Sigmoid colon (tissue), 7 donors: ENCODE data around the gene GAS2L1. TPM values are rescaled to one million over a fixed set of nuclear protein-coding genes. Genes with fewer than 3 reads are reported as not detected.
A peak's percentile ranks its signal among the peaks of the same experiment; 100 is the strongest.

Source experiments
- DNase-seq: peaks from one replicate; pipeline ENCODE4 v3.0.0-alpha.2; 2019
- H3K27ac ChIP-seq, 4 donors: fragments of 200-600 bp; sonication (generic); one replicate each; pipeline ENCODE4 v1.5.1; 2016 to 2019; ENCODE audit warnings: mild to moderate bottlenecking in 1 of 4
- H3K27me3 ChIP-seq, 3 donors: fragments of 200-600 bp; sonication (generic); one replicate each; pipeline ENCODE4 v1.5.1; 2019; ENCODE audit warnings: mild to moderate bottlenecking in 1 of 3
- H3K36me3 ChIP-seq, 4 donors: fragments of 200-600 bp; sonication (generic); one replicate each; pipeline ENCODE4 v1.5.1; 2016 to 2019
- H3K4me1 ChIP-seq, 4 donors: fragments of 200-600 bp; sonication (generic); one replicate each; pipeline ENCODE4 v1.5.1; 2017 to 2019
- H3K4me3 ChIP-seq, 4 donors: fragments of 200-600 bp; sonication (generic); one replicate each; pipeline ENCODE4 v1.5.1; 2017 to 2019; ENCODE audit warnings: mild to moderate bottlenecking in 2 of 4, moderate library complexity in 1 of 4
- H3K9me3 ChIP-seq, 4 donors: fragments of 200-600 bp in 3 of 4; sonication (generic) in 3 of 4; one replicate each; pipeline versions ENCODE4 v1.5.1 to v1.6.1; 2013 to 2019
- CTCF ChIP-seq, 4 experiments: fragments of 450-650 bp in 3 of 4; fragments of 200-600 bp in 1 of 4; IDR thresholded peaks; one replicate each; pipeline ENCODE4 v1.5.1; 2016 to 2019; ENCODE audit warnings: antibody characterized with exemption in 4 of 4, mild to moderate bottlenecking in 3 of 4, moderate library complexity in 2 of 4
- EP300 ChIP-seq, 4 donors: sonication (generic); formaldehyde crosslinking; IDR thresholded peaks; one replicate each; pipeline ENCODE4 v1.6.1; 2017; ENCODE audit warnings: antibody characterized with exemption in 4 of 4
- POLR2A ChIP-seq, 2 donors: fragments of 450-650 bp; IDR thresholded peaks; one replicate each; pipeline ENCODE4 v1.6.1; 2016; ENCODE audit warnings: antibody characterized with exemption in 2 of 2, mild to moderate bottlenecking in 2 of 2, moderate library complexity in 2 of 2
- POLR2AphosphoS5 ChIP-seq, 4 donors: sonication (generic); formaldehyde crosslinking; IDR thresholded peaks; one replicate each; pipeline ENCODE4 v1.6.1; 2017; ENCODE audit warnings: antibody characterized with exemption in 4 of 4
- WGBS, 2 donors: extraction: QIAGEN DNeasy Blood & Tissue Kit; methylation state at CpG; one replicate each; pipeline ENCODE4 v1.1.7; 2013; 5-methylcytosine and 5-hydroxymethylcytosine counted together
- intact Hi-C: fragments of 100-400 bp; cut with DNase I; formaldehyde crosslinking; loops from one replicate; pipeline ENCODE4 v1.15.1; 2023
- polyA plus RNA-seq, 3 donors: library from polyadenylated mRNA; stranded (reverse); fragments of 200-250 nt; gene quantifications; one replicate each; pipeline ENCODE4 v1.2.3, GENCODE V29; 2013
- total RNA-seq, 4 donors: library from RNA; depleted of rRNA; stranded (reverse); fragments of >200 nt; gene quantifications; one replicate each; pipeline ENCODE4 v1.1.0, GENCODE V29; 2016
- donor health status: healthy with polysubstance abuse.
- donor health status: Bipolar disorder and iron deficiency.
- donor health status: healthy.

Gene GAS2L1
- total and polyA plus RNA-seq, 7 donors, result 12.0 to 27.5 (median 22.1) TPM

- intact Hi-C loops, result loop anchor here (5.0 kb wide), 1 partner anchor 1156 kb away; no protein-coding TSS in a partner anchor
- H3K4me3 ChIP-seq, result no peak overlapping the region
- 48 to 67% methylated on average over 4 of the region's 4 CpGs for WGBS, 2 donors
- peaks cover 0 to 39% (median 31%) of the 10 kb centered on the region in 4 donors for H3K4me1 ChIP-seq
- H3K36me3 ChIP-seq, result peaks cover 0 to 31% (median 8%) of the 10 kb centered on the region in 4 donors
- no peak for TF ChIP-seq EP300 (IDR thresholded peaks at IDR 0.05)
- no peak for DNase-seq
- peak overlapping the region in 3 of 4 donors; percentile 94 to 100 (median 95) for H3K27ac ChIP-seq
- H3K9me3 ChIP-seq, result no peaks in the 10 kb centered on the region
- no peaks in the 10 kb centered on the region for H3K27me3 ChIP-seq
Measured at GRCh38 chr22:29265929-29266328, 40.5 kb upstream of the GAS2L1 start.

DNA sequence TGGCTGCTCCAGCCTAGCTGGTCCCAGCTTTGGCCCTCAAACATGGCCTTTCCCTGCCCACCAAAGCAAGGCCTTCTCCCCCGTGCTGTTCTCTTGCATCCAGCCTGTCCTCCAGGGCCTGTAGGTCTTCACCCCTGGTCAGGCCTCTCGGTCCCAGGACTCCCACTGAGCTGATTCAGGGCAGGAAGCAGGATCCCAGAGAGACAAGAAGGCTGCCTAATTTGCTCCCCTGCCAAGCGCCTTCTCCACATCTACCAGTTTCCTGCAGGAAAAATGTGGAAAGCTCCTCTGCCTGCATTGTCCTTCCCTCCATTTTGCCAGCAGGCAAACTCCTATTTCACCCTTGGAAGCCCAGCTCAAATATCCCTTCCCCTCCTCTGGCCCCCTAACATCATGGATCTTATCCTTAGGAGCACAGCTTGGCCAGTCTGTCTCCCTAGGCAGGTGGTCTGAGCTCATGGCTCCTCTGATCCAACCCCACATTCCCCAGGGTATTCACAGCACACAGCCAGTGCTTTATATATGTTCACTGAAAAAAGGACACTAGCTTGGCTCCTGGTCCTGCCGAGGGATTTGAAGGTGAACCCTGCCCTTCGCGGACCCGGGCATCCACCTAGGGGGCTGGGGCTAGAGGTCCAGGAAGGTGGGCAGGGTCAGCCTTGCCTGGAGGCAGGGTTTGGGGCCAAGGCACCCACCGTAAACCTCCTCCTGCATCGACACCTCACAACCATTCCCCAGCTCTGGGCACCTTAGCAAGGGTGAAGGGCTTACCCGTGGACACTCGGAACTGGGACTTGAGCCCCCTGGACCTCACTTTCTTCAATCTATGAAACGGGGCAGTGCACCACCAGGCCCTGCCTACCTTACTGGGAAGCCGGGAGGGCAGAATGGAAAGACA is 39.6 kb upstream of the GAS2L1 start:
- peak overlapping the region; percentile 72 to 80 (median 76) for H3K4me3 ChIP-seq
- H3K4me1 ChIP-seq, result peaks cover 0 to 48% (median 39%) of the 10 kb centered on the region in 4 donors
- H3K36me3 ChIP-seq, result peaks cover 0 to 31% (median 8%) of the 10 kb centered on the region in 4 donors
- DNase-seq, result no peak
- 23 to 24% methylated on average over 13 of the region's 13 CpGs for WGBS, 2 donors
- no peak for TF ChIP-seq CTCF (IDR thresholded peaks at IDR 0.05)
- TF ChIP-seq POLR2A (IDR thresholded peaks at IDR 0.05), result no peak
- no peak for TF ChIP-seq POLR2AphosphoS5 (IDR thresholded peaks at IDR 0.05)
- TF ChIP-seq EP300 (IDR thresholded peaks at IDR 0.05), result no peak
- no peaks in the 10 kb centered on the region for H3K27me3 ChIP-seq
- intact Hi-C loops, result loop anchor here (5.0 kb wide), 1 partner anchor 1155 kb away; no protein-coding TSS in a partner anchor
- H3K27ac ChIP-seq, result peak overlapping the region; percentile 94 to 100 (median 96)
- H3K9me3 ChIP-seq, result no peaks in the 10 kb centered on the region

DNA sequence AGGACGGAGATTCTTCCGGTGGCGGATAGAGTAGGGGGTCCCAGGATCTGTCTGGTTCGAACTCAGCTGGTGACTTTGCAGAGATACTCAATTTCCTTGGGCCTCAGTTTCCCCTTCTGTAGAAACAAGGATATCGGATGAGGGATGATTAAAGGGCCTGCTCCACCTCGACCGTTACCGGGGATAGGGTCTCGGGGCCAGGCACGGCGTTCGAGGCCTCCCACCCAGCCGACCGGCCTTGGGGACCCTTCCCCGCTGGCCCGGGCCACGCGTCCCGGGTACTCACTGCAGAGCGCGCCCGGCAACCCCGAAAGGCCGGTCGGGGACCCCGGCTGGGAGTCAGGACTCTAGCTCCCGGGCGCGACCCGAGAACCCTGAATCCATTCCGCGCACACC is 39.0 kb upstream of the GAS2L1 start:
- TF ChIP-seq EP300 (IDR thresholded peaks at IDR 0.05), result no peak
- TF ChIP-seq CTCF (IDR thresholded peaks at IDR 0.05), result no peak
- no peak for TF ChIP-seq POLR2AphosphoS5 (IDR thresholded peaks at IDR 0.05)
- TF ChIP-seq POLR2A (IDR thresholded peaks at IDR 0.05), result no peak
- no peak for DNase-seq
- WGBS, 2 donors, result 0% methylated on average over 32 of the region's 32 CpGs
- H3K4me1 ChIP-seq, result peaks cover 0 to 55% (median 46%) of the 10 kb centered on the region in 4 donors
- intact Hi-C loops, result loop anchor here (5.0 kb wide), 1 partner anchor 1155 kb away; no protein-coding TSS in a partner anchor
- H3K9me3 ChIP-seq, result no peaks in the 10 kb centered on the region
- peak overlapping the region; percentile 72 to 80 (median 76) for H3K4me3 ChIP-seq
- no peaks in the 10 kb centered on the region for H3K27me3 ChIP-seq
- H3K36me3 ChIP-seq, result peaks cover 0 to 34% (median 8%) of the 10 kb centered on the region in 4 donors
- H3K27ac ChIP-seq, result peak overlapping the region; percentile 94 to 100 (median 96)

- no peaks in the 10 kb centered on the region for H3K9me3 ChIP-seq
- DNase-seq, result peak; percentile 98
- intact Hi-C loops, result loop anchor here (2.0 to 5.0 kb wide), 2 partner anchors 39 to 1154 kb away; partner anchors contain the start of gene GAS2L1
- 0% methylated on average over 67 of the region's 67 CpGs for WGBS, 2 donors
- TF ChIP-seq POLR2AphosphoS5 (IDR thresholded peaks at IDR 0.05) (peak; percentile 94 to 96 (median 96)), EP300 (IDR thresholded peaks at IDR 0.05) (no peak), CTCF (IDR thresholded peaks at IDR 0.05) (no peak), POLR2A (IDR thresholded peaks at IDR 0.05) (peak; percentile 77 to 79)
- peaks cover 0 to 34% (median 11%) of the 10 kb centered on the region in 4 donors for H3K36me3 ChIP-seq
- no peaks in the 10 kb centered on the region for H3K27me3 ChIP-seq
- H3K4me3 ChIP-seq, result peak within 1 kb of the TSS; percentile 72 to 80 (median 76)
- H3K4me1 ChIP-seq, result peaks cover 0 to 60% (median 51%) of the 10 kb centered on the region in 4 donors
- H3K27ac ChIP-seq, result peak within 1 kb of the TSS; percentile 94 to 100 (median 96)
Measured at GRCh38 chr22:29267858-29268510, 38.5 kb upstream of the GAS2L1 start, which contains the start of the genes EWSR1 and RHBDD3. Gene EWSR1, plus strand, starts transcription at chr22:29268268. Its CDS starts 69 bp downstream, at chr22:29268337. Gene RHBDD3, minus strand, starts transcription at chr22:29267981. Its CDS starts 2,355 bp downstream, at chr22:29265626.
